Activated CD8-positive, alpha-beta T cell treated with anti-CD3 and anti-CD28 coated beads for 36 hours (primary cell): ENCODE results near the gene GOSR2. TPM values are rescaled to one million over a fixed set of nuclear protein-coding genes. Genes with fewer than 3 reads are reported as not detected.

ENCODE experiments used
- ATAC-seq: fragments of 200-7000 bp; cut with Tn5 transposase; one replicate; pipeline ENCODE4 v1.10.0; 2021; ENCODE audit warnings: mild to moderate bottlenecking, moderate library complexity
- CTCF ChIA-PET: fragments of 350-600 bp; sonication (Branson Sonifier 250); formaldehyde crosslinking; loops from one replicate; lab custom pipeline; 2021; ENCODE audit warnings: antibody characterized with exemption; lab: Charles Lee
- POLR2A ChIA-PET: fragments of 350-600 bp; sonication (Branson Sonifier 250); formaldehyde crosslinking; loops from one replicate; lab custom pipeline; 2021; ENCODE audit warnings: antibody characterized with exemption; lab: Charles Lee
- DNase-seq: peaks from one replicate; pipeline ENCODE4 v3.0.0-alpha.2; 2020
- H3K27ac Mint-ChIP-seq: one replicate; pipeline ENCODE4 v1.8.0; 2021; ENCODE audit warnings: mild to moderate bottlenecking, mixed read lengths
- H3K27me3 Mint-ChIP-seq: one replicate; pipeline ENCODE4 v1.8.0; 2021; ENCODE audit warnings: mixed read lengths
- H3K36me3 Mint-ChIP-seq: one replicate; pipeline ENCODE4 v1.8.0; 2021; ENCODE audit warnings: low read depth, mixed read lengths
- H3K4me1 Mint-ChIP-seq: one replicate; pipeline ENCODE4 v1.8.0; 2021; ENCODE audit warnings: low read depth, mixed read lengths
- H3K4me3 Mint-ChIP-seq: one replicate; pipeline ENCODE4 v1.8.0; 2021; ENCODE audit warnings: mild to moderate bottlenecking, moderate library complexity, mixed read lengths
- H3K9me3 Mint-ChIP-seq: one replicate; pipeline ENCODE4 v1.8.0; 2021; ENCODE audit warnings: mixed read lengths
- CTCF ChIP-seq: fragments of 200-600 bp; IDR thresholded peaks from one replicate; pipeline ENCODE4 v1.8.0; 2022; ENCODE audit warnings: antibody characterized with exemption, mild to moderate bottlenecking
- intact Hi-C: fragments of 100-400 bp; cut with micrococcal nuclease; formaldehyde crosslinking; loops from one replicate; pipeline ENCODE4 v1.10.0; 2022
- total RNA-seq, 2 experiments: library from RNA; stranded (reverse); gene quantifications; one replicate each; pipeline ENCODE4 v1.2.3, GENCODE V29; 2021

Gene GOSR2
- total RNA-seq, 2 experiments from 2014 or later, result 44.8 to 50.0 TPM

DNA sequence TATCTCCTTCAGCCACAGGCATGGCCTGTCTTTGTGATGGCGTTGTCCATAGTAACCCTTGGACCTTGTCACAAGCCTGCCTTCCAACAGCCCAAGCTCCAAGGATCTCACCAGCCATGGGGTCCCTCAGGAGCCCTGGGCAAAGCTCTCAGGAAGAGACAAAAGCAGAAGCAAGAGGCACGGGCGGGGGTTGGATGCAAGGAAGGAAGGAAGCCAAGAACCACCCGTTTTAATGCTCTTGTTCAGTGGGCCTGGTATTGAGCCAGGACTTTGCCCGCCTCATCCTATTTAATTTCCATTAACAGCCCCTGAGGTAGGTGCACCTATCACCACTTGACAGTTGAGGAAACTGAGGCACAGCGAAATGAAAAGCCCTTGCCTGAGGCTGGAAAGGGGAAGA is 32.3 kb upstream of the GOSR2 start:
- Mint-ChIP-seq H3K27me3 (no peaks in the 10 kb centered on the region), H3K9me3 (no peaks in the 10 kb centered on the region), H3K4me3 (no peak overlapping the region), H3K27ac (no peak overlapping the region), H3K4me1 (no peaks in the 10 kb centered on the region), H3K36me3 (no peaks in the 10 kb centered on the region)
- TF ChIP-seq CTCF, result no peak
- ATAC-seq, result no peak
- no peak for DNase-seq
- ChIA-PET CTCF (interaction anchor here (1.2 kb wide), 1 partner anchor 48 kb away, joined by 3 read pairs; no protein-coding TSS in a partner anchor), POLR2A (interaction anchor here (0.7 to 1.4 kb wide), 2 partner anchors 15 to 69 kb away, joined by 3 read pairs; no protein-coding TSS in a partner anchor)
- intact Hi-C loops, result no loop called here

DNA sequence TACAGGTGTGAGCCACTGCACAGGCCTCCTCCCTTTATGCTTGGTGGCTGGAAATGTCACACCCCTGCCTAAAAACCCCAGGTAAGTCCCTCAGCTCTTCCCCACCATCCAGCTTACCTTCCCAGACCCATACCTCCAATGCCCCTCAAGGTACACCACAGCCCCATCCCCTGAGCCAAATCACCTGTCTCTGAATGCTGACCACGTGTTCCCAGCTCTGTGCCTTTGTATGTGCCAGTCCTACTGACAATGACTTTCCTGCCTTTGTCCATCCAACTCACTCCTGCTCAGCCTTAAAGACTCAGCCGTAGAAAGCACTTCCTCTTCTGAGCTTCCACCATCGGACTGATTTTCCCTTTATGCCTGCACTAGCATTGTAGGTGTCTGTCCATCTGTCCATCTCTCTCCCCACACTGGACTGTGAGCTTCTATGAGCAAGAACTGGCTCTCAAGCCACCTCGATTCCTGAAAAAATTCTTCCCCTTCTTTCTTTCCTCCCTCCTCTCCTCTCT is 30.7 kb upstream of the GOSR2 start:
- Mint-ChIP-seq H3K27me3 (no peaks in the 10 kb centered on the region), H3K36me3 (no peaks in the 10 kb centered on the region), H3K4me3 (no peak overlapping the region), H3K4me1 (no peaks in the 10 kb centered on the region), H3K9me3 (no peaks in the 10 kb centered on the region), H3K27ac (no peak overlapping the region)
- POLR2A ChIA-PET, result no interaction called here
- no peak for TF ChIP-seq CTCF
- ATAC-seq (no peak), DNase-seq (no peak)
- intact Hi-C loops, result no loop called here
- CTCF ChIA-PET, result no interaction called here

GRCh38 chr17:46894024-46894423 is 28.9 kb upstream of the GOSR2 start:
- DNase-seq, result no peak
- no peak overlapping the region for H3K4me3 Mint-ChIP-seq
- POLR2A ChIA-PET, result no interaction called here
- CTCF ChIA-PET, result interaction anchor here (1.4 kb wide), 1 partner anchor 59 kb away, joined by 3 read pairs; no protein-coding TSS in a partner anchor
- no peaks in the 10 kb centered on the region for H3K36me3 Mint-ChIP-seq
- peaks cover 2% of the 10 kb centered on the region for H3K9me3 Mint-ChIP-seq
- H3K4me1 Mint-ChIP-seq, result no peaks in the 10 kb centered on the region
- intact Hi-C loops, result no loop called here
- no peaks in the 10 kb centered on the region for H3K27me3 Mint-ChIP-seq
- ATAC-seq, result no peak
- no peak overlapping the region for H3K27ac Mint-ChIP-seq
- no peak for TF ChIP-seq CTCF

DNA sequence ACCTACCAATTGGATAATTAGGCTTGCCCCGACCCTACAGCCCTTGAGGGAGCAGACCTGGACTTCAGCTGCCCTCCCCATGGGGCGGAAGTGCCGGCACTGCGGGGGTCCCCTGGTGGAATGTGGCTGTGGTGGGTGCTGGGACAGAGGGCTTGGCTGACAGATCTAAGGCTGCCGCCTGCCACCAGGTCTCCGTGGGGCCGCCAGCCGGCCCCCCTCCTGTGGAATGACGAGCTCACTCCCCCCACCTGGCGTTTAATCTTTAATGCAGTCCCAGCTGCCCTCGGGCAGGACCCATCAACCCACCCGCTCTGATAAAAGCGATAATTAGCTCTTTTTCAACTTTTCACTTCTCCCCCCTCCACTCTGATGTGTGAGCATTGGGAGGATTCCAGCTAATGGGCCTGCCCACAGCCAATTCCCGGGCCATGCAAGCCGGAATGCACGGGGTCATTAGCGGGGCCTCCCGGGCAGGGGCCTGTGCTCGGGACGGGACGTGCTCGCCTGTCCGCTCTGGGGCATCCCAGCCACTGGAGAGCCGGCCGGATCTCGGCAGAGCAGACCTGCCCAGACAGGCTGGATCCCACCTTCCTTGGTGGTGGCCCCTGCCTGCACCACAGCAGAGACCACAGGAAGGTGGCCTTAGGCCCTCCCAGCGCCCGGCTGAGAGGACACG is 28.3 kb upstream of the GOSR2 start:
- Mint-ChIP-seq H3K27ac (no peak overlapping the region), H3K36me3 (no peaks in the 10 kb centered on the region), H3K27me3 (no peaks in the 10 kb centered on the region), H3K4me1 (no peaks in the 10 kb centered on the region), H3K4me3 (no peak overlapping the region), H3K9me3 (peaks cover 2% of the 10 kb centered on the region)
- intact Hi-C loops, result no loop called here
- DNase-seq (no peak), ATAC-seq (no peak)
- TF ChIP-seq CTCF, result no peak
- ChIA-PET POLR2A (no interaction called here), CTCF (interaction anchor here (0.7 to 1.4 kb wide), 2 partner anchors 46 to 59 kb away, joined by 3 read pairs; no protein-coding TSS in a partner anchor)

GRCh38 chr17:46895171-46895570 is 27.8 kb upstream of the GOSR2 start:
- peaks cover 2% of the 10 kb centered on the region for H3K9me3 Mint-ChIP-seq
- DNase-seq (no peak), ATAC-seq (no peak)
- ChIA-PET POLR2A (no interaction called here), CTCF (interaction anchor here (0.7 to 1.4 kb wide), 2 partner anchors 46 to 60 kb away, joined by 3 read pairs; no protein-coding TSS in a partner anchor)
- TF ChIP-seq CTCF, result no peak
- no peak overlapping the region for H3K27ac Mint-ChIP-seq
- H3K4me1 Mint-ChIP-seq, result no peaks in the 10 kb centered on the region
- no peaks in the 10 kb centered on the region for H3K27me3 Mint-ChIP-seq
- H3K4me3 Mint-ChIP-seq, result no peak overlapping the region
- intact Hi-C loops, result no loop called here
- H3K36me3 Mint-ChIP-seq, result no peaks in the 10 kb centered on the region
